IMR-90 (cell line): ENCODE results near the gene TMEM61. TPM values are rescaled to one million over a fixed set of nuclear protein-coding genes. Genes with fewer than 3 reads are reported as not detected.

Experiments used
- ATAC-seq: fragments of 200-7000 bp; cut with Tn5 transposase; 2 replicates; pipeline ENCODE4 v1.9.1; 2020; ENCODE audit warnings: low read depth, mild to moderate bottlenecking, moderate library complexity
- BruUV-seq: library from RNA; stranded (reverse); fragments of 400-500 nt; replicated peaks from 2 replicates; lab custom pipeline; 2021; lab: Mats Ljungman, UMichigan
- CTCF ChIA-PET: fragments of 300-600 bp; formaldehyde crosslinking; extraction: SDS; loops from one replicate; lab custom pipeline; 2021; ENCODE audit warnings: antibody characterized with exemption; lab: Yijun Ruan, JAX
- POLR2A ChIA-PET: fragments of 300-600 bp; sonication (Branson Sonifier 250); formaldehyde crosslinking; loops from one replicate; lab custom pipeline; 2022; ENCODE audit warnings: antibody characterized with exemption; ENCODE audit not compliant: unreplicated experiment; lab: Charles Lee
- DNase-seq: peaks from one replicate; pipeline ENCODE4 v3.0.0; 2013
- H2AFZ ChIP-seq: replicated peaks from 2 replicates; pipeline ENCODE3; 2013; ENCODE audit warnings: low read length, mild to moderate bottlenecking; ENCODE audit not compliant: poor library complexity
- H2AK5ac ChIP-seq: 2 replicates; pipeline ENCODE4 v1.6.1; 2013; ENCODE audit warnings: low read depth, low read length, inconsistent platforms
- H2AK9ac ChIP-seq: replicated peaks from 2 replicates; pipeline ENCODE3; 2013; ENCODE audit warnings: mild to moderate bottlenecking, low read depth, low read length, moderate library complexity; ENCODE audit not compliant: poor library complexity
- H2BK120ac ChIP-seq: 2 replicates; pipeline ENCODE4 v1.6.1; 2013; ENCODE audit warnings: low read depth, low read length, inconsistent platforms
- H2BK15ac ChIP-seq: 3 replicates; pipeline ENCODE4 v1.6.1; 2013; ENCODE audit warnings: low read depth, low read length, inconsistent platforms
- H2BK20ac ChIP-seq: 2 replicates; pipeline ENCODE4 v1.6.1; 2013; ENCODE audit warnings: low read depth, mild to moderate bottlenecking, inconsistent platforms, low read length, moderate library complexity
- H2BK5ac ChIP-seq: 2 replicates; pipeline ENCODE4 v1.6.1; 2013; ENCODE audit warnings: mild to moderate bottlenecking, low read depth, low read length, inconsistent platforms; ENCODE audit not compliant: poor library complexity, severe bottlenecking
- H3K14ac ChIP-seq: replicated peaks from 2 replicates; pipeline ENCODE4 v1.6.1; 2013; ENCODE audit warnings: low read depth, low read length, inconsistent platforms
- H3K18ac ChIP-seq: 2 replicates; pipeline ENCODE4 v1.6.1; 2013; ENCODE audit warnings: low read depth, low read length, control low read depth
- H3K23ac ChIP-seq: 2 replicates; pipeline ENCODE4 v1.6.1; 2013; ENCODE audit warnings: low read depth, low read length, inconsistent platforms
- H3K27ac ChIP-seq: 2 replicates; pipeline ENCODE4 v1.5.1; 2013; ENCODE audit warnings: mild to moderate bottlenecking, control low read depth, low read length; ENCODE audit not compliant: insufficient read depth
- H3K27me3 ChIP-seq: 2 replicates; pipeline ENCODE4 v1.6.1; 2013; ENCODE audit warnings: low read length; ENCODE audit not compliant: control insufficient read depth, insufficient read depth
- H3K36me3 ChIP-seq: 2 replicates; pipeline ENCODE4 v1.6.1; 2013; ENCODE audit warnings: low read length, mixed read lengths; ENCODE audit not compliant: control insufficient read depth, insufficient read depth
- H3K4ac ChIP-seq: 2 replicates; pipeline ENCODE4 v1.6.1; 2013; ENCODE audit warnings: low read depth, low read length, inconsistent platforms
- H3K4me1 ChIP-seq: 2 replicates; pipeline ENCODE4 v1.6.1; 2013; ENCODE audit warnings: low read length, mixed read lengths; ENCODE audit not compliant: control insufficient read depth, insufficient read depth
- H3K4me2 ChIP-seq: 2 replicates; pipeline ENCODE4 v1.6.1; 2013; ENCODE audit warnings: low read depth, mild to moderate bottlenecking, control low read depth, low read length, moderate library complexity
- H3K4me3 ChIP-seq: 2 replicates; pipeline ENCODE4 v1.5.1; 2013; ENCODE audit warnings: low read depth, mild to moderate bottlenecking, control low read depth, low read length, moderate library complexity; ENCODE audit not compliant: insufficient read depth
- H3K56ac ChIP-seq: 2 replicates; pipeline ENCODE4 v1.6.1; 2013; ENCODE audit warnings: low read length, inconsistent platforms; ENCODE audit not compliant: insufficient read depth; ENCODE audit errors: extremely low read depth
- H3K79me1 ChIP-seq, 2 experiments: 2 replicates each; pipeline ENCODE4 v1.6.1; 2013; ENCODE audit warnings: low read length in 2 of 2, inconsistent platforms in 1 of 2, low read depth in 1 of 2
- H3K9ac ChIP-seq: 2 replicates; pipeline ENCODE4 v1.6.1; 2013; ENCODE audit warnings: low read depth, low read length, control low read depth
- H3K9me1 ChIP-seq: 2 replicates; pipeline ENCODE4 v1.6.1; 2013; ENCODE audit warnings: low read length, inconsistent platforms; ENCODE audit not compliant: insufficient read depth
- H3K9me3 ChIP-seq: 2 replicates; pipeline ENCODE4 v1.6.1; 2013; ENCODE audit warnings: low read length; ENCODE audit not compliant: control insufficient read depth, insufficient read depth
- H4K20me1 ChIP-seq: 2 replicates; pipeline ENCODE4 v1.6.1; 2013; ENCODE audit warnings: low read length, inconsistent platforms; ENCODE audit not compliant: insufficient read depth
- H4K5ac ChIP-seq: 2 replicates; pipeline ENCODE4 v1.6.1; 2013; ENCODE audit warnings: mild to moderate bottlenecking, low read depth, low read length, control low read depth
- H4K8ac ChIP-seq, 2 experiments: 2 replicates each; pipeline ENCODE4 v1.6.1; 2013; ENCODE audit warnings: low read depth in 2 of 2, low read length in 2 of 2, control low read depth in 1 of 2, inconsistent platforms in 1 of 2
- H4K91ac ChIP-seq: 2 replicates; pipeline ENCODE4 v1.6.1; 2013; ENCODE audit warnings: low read depth, low read length, inconsistent platforms; ENCODE audit not compliant: insufficient read depth
- CEBPB ChIP-seq: IDR thresholded peaks from 2 replicates; pipeline ENCODE4 v1.6.1; 2012; ENCODE audit warnings: low read depth, low read length, improper control_type of control experiment
- CHD1 ChIP-seq: IDR thresholded peaks from 2 replicates; pipeline ENCODE4 v1.6.1; 2012; ENCODE audit warnings: low read depth, low read length, improper control_type of control experiment
- FOS ChIP-seq: fragments of 150-350 bp; IDR thresholded peaks from 2 replicates; pipeline ENCODE4 v1.6.1; 2016; ENCODE audit warnings: low read depth, low read length
- MAFK ChIP-seq: IDR thresholded peaks from 2 replicates; pipeline ENCODE4 v1.6.1; 2012; ENCODE audit warnings: low read depth, low read length, improper control_type of control experiment
- MAZ ChIP-seq: IDR thresholded peaks from 2 replicates; pipeline ENCODE4 v1.6.1; 2012; ENCODE audit warnings: low read depth, mild to moderate bottlenecking, low read length, improper control_type of control experiment, moderate library complexity, borderline replicate concordance
- MXI1 ChIP-seq: IDR thresholded peaks from 2 replicates; pipeline ENCODE4 v1.6.1; 2012; ENCODE audit warnings: low read depth, mild to moderate bottlenecking, low read length, moderate library complexity, borderline replicate concordance
- NFE2L2 ChIP-seq: fragments of 150-350 bp; IDR thresholded peaks from 2 replicates; pipeline ENCODE4 v1.6.1; 2016; ENCODE audit warnings: low read depth, mild to moderate bottlenecking, low read length
- POLR2A ChIP-seq: IDR thresholded peaks from 2 replicates; pipeline ENCODE4 v1.6.1; 2012; ENCODE audit warnings: mild to moderate bottlenecking, low read depth, low read length
- RAD21 ChIP-seq: IDR thresholded peaks from 2 replicates; pipeline ENCODE4 v1.6.1; 2012; ENCODE audit warnings: low read length, improper control_type of control experiment
- SMC3 ChIP-seq: fragments of 150-350 bp; IDR thresholded peaks from 2 replicates; pipeline ENCODE4 v1.6.1; 2016; ENCODE audit warnings: low read depth, mild to moderate bottlenecking, antibody characterized with exemption, low read length, moderate library complexity
- WGBS, 2 experiments: methylation state at CpG; one replicate each; pipeline versions ENCODE4 v1.1.5 to v1.1.7; 2013; ENCODE audit warnings: missing lambda C conversion rate in 2 of 2; ENCODE audit not compliant: insufficient read length in 1 of 2; ENCODE audit errors: extremely low coverage in 2 of 2; 5-methylcytosine and 5-hydroxymethylcytosine counted together
- dilution Hi-C: fragments of 300-500 bp; cut with HindIII; formaldehyde crosslinking; loops from one replicate; pipeline ENCODE4 v1.14.3; 2018; ENCODE audit warnings: low sequenced_read_pairs; ENCODE audit not compliant: unreplicated experiment
- in situ Hi-C: fragments of 300-500 bp; cut with MboI; formaldehyde crosslinking; loops from 3 replicates; pipeline ENCODE4 v1.14.3; 2019; ENCODE audit warnings: low sequenced_read_pairs, inconsistent platforms, mixed read lengths
- intact Hi-C: fragments of 100-400 bp; cut with micrococcal nuclease; formaldehyde crosslinking; loops from 2 replicates; pipeline ENCODE4 v1.10.0; 2022
- polyA plus RNA-seq, 3 experiments: library from polyadenylated mRNA; depleted of rRNA; stranded (reverse); fragments of >200 nt; gene quantifications; 2 replicates each; pipeline ENCODE4 v1.2.3, GENCODE V29; 2012; ENCODE audit warnings: low replicate concordance in 1 of 3
- total RNA-seq: library from RNA; depleted of rRNA; stranded (reverse); fragments of >200 nt; gene quantifications from 2 replicates; pipeline ENCODE4 v1.2.3, GENCODE V29; 2012
- TF ChIP-seq, protein P1 (sequence below): fragments of 150-350 bp; IDR thresholded peaks from 2 replicates; pipeline ENCODE4 v1.6.1; 2017; ENCODE audit warnings: mild to moderate bottlenecking, antibody characterized with exemption, low read length, low read depth
- TF ChIP-seq, protein P2 (sequence below): conservative IDR thresholded peaks from 2 replicates; pipeline ENCODE4 v1.5.1; 2012; ENCODE audit warnings: mild to moderate bottlenecking, low read depth, low read length, improper control_type of control experiment

The TMEM61 gene
- total and polyA plus RNA-seq, 2 of the 4 experiments (the other 2 are of a cell fraction), result not detected

DNA sequence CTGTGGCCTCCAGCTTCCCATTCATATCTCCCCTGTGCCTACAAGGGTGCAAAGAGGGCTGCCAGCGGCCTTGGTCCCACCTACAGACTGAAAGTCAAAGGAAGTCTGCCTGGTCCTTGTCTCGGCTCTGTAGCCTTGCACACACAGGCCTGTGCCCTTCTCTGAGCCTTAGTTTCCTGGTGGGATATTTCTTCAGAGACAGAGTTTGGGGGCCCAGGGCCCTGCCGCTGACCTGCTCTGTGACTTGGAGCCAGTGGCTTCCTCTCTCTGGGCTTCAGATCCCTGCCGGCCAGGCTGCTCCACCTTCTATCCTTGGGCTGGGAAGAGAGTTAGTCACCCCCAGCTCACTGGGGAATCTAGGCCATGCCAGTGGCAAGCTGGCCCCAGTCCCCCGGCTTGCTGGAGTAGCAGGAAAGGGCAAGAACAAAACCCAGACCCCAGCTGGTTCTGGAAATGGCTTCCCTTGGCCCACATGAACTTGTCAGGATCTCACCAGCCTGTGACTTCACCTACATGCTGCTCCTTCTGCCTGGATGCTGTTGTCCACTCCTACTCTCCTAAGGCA lies 1.0 kb upstream of the TMEM61 start:
- no peaks in the 10 kb centered on the region for H3K79me1 ChIP-seq
- peak overlapping the region; percentile 13 for H2AK9ac ChIP-seq
- CTCF ChIA-PET, result interaction anchor here (0.6 to 1.6 kb wide), 2 partner anchors 10 to 29 kb away, joined by 3 to 8 read pairs; no protein-coding TSS in a partner anchor
- H3K9me1 ChIP-seq, result 0 out of 2 replicates have a peak, but pooled peaks cover 4% of the 10 kb centered on the region
- H2AK5ac ChIP-seq, result no peak overlapping the region
- H3K56ac ChIP-seq, result no peak overlapping the region
- POLR2A ChIA-PET, result no interaction called here
- TF ChIP-seq RAD21, result no peak
- TF ChIP-seq, protein P1, sequence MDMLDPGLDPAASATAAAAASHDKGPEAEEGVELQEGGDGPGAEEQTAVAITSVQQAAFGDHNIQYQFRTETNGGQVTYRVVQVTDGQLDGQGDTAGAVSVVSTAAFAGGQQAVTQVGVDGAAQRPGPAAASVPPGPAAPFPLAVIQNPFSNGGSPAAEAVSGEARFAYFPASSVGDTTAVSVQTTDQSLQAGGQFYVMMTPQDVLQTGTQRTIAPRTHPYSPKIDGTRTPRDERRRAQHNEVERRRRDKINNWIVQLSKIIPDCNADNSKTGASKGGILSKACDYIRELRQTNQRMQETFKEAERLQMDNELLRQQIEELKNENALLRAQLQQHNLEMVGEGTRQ, result no peak
- TF ChIP-seq SMC3, result no peak
- no peak for TF ChIP-seq MXI1
- no peak for TF ChIP-seq FOS
- no peak for TF ChIP-seq POLR2A
- no peak for TF ChIP-seq CEBPB
- TF ChIP-seq MAFK, result no peak
- TF ChIP-seq MAZ, result no peak
- no peak for TF ChIP-seq CHD1
- TF ChIP-seq NFE2L2, result no peak
- TF ChIP-seq, protein P2, sequence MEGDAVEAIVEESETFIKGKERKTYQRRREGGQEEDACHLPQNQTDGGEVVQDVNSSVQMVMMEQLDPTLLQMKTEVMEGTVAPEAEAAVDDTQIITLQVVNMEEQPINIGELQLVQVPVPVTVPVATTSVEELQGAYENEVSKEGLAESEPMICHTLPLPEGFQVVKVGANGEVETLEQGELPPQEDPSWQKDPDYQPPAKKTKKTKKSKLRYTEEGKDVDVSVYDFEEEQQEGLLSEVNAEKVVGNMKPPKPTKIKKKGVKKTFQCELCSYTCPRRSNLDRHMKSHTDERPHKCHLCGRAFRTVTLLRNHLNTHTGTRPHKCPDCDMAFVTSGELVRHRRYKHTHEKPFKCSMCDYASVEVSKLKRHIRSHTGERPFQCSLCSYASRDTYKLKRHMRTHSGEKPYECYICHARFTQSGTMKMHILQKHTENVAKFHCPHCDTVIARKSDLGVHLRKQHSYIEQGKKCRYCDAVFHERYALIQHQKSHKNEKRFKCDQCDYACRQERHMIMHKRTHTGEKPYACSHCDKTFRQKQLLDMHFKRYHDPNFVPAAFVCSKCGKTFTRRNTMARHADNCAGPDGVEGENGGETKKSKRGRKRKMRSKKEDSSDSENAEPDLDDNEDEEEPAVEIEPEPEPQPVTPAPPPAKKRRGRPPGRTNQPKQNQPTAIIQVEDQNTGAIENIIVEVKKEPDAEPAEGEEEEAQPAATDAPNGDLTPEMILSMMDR, result no peak
- intact Hi-C loops, result no loop called here
- H3K27ac ChIP-seq, result no peak overlapping the region
- H4K5ac ChIP-seq, result no peak overlapping the region
- H3K23ac ChIP-seq, result no peak overlapping the region
- H4K91ac ChIP-seq, result no peak overlapping the region
- no peak overlapping the region for H4K8ac ChIP-seq
- no peak for ATAC-seq
- peaks cover 75% of the 10 kb centered on the region for H3K27me3 ChIP-seq
- H3K36me3 ChIP-seq, result no peaks in the 10 kb centered on the region
- H3K4me3 ChIP-seq, result no peak overlapping the region
- DNase-seq, result no peak
- H2BK20ac ChIP-seq, result no peak overlapping the region
- no peak overlapping the region for H2AFZ ChIP-seq
- no peak overlapping the region for H3K4me2 ChIP-seq
- H3K9me3 ChIP-seq, result no peaks in the 10 kb centered on the region
- no peak overlapping the region for H3K18ac ChIP-seq
- no peak overlapping the region for H2BK5ac ChIP-seq
- no CpG with 5 or more reads among the region's 5 CpGs for WGBS, 2 experiments
- dilution Hi-C loops, result no loop called here
- H3K4me1 ChIP-seq, result no peaks in the 10 kb centered on the region
- H3K14ac ChIP-seq, result no peak overlapping the region
- no peak overlapping the region for H2BK120ac ChIP-seq
- no peak overlapping the region for H3K4ac ChIP-seq
- in situ Hi-C loops, result no loop called here
- BruUV-seq, result no TSS peak
- no peak overlapping the region for H2BK15ac ChIP-seq
- no peak overlapping the region for H3K9ac ChIP-seq
- no peaks in the 10 kb centered on the region for H4K20me1 ChIP-seq
